GM12878 (cell line): Measurements from ENCODE around the gene ALDH1L2. TPM values are rescaled to one million over a fixed set of nuclear protein-coding genes. Genes with fewer than 3 reads are reported as not detected.

Experiments
- ATAC-seq: fragments of 200-7000 bp; cut with Tn5 transposase; 3 replicates; pipeline ENCODE4 v1.9.1; 2020; ENCODE audit warnings: mild to moderate bottlenecking, moderate library complexity
- BruUV-seq: library from RNA; stranded (reverse); fragments of 400-500 nt; replicated peaks from 2 replicates; lab custom pipeline; 2021; lab: Mats Ljungman, UMichigan
- CTCF ChIA-PET: fragments of 300-600 bp; sonication (Branson Sonifier 250); formaldehyde crosslinking; extraction: SDS; loops from one replicate; lab custom pipeline; 2021; ENCODE audit warnings: inconsistent platforms; lab: Yijun Ruan, JAX
- POLR2A ChIA-PET: fragments of 350-600 bp; formaldehyde crosslinking; extraction: SDS; loops from one replicate; lab custom pipeline; 2021; ENCODE audit warnings: inconsistent platforms; lab: Charles Lee
- RAD21 ChIA-PET: fragments of 300-600 bp; sonication (Branson Sonifier 250); formaldehyde crosslinking; loops from one replicate; lab custom pipeline; 2023; ENCODE audit warnings: antibody characterized with exemption; ENCODE audit not compliant: unreplicated experiment; lab: Charles Lee
- SMC1A ChIA-PET: fragments of 300-600 bp; sonication (Branson Sonifier 250); formaldehyde crosslinking; loops from one replicate; lab custom pipeline; 2023; ENCODE audit not compliant: unreplicated experiment, uncharacterized antibody; lab: Charles Lee
- DNase-seq: peaks from one replicate; pipeline ENCODE4 v3.0.0-alpha.2; 2011; ENCODE audit warnings: low read depth, low spot score
- FAIRE-seq: peaks from 3 replicates; lab custom pipeline; 2011; peaks lifted over from hg19 to GRCh38; lab: Jason Lieb, UNC
- H2AFZ ChIP-seq: 2 replicates; pipeline ENCODE4 v1.6.0; 2011; ENCODE audit warnings: low read depth, low read length, control low read depth; ENCODE audit not compliant: control insufficient read depth
- H3K27ac ChIP-seq: 2 replicates; pipeline ENCODE4 v1.5.1; 2011; ENCODE audit warnings: control low read depth; ENCODE audit not compliant: control insufficient read depth, insufficient read depth
- H3K27me3 ChIP-seq, 2 experiments: replicated peaks in 1 of 2; 2 replicates each; pipeline versions ENCODE4 v1.6.0 to v1.6.1; 2011; ENCODE audit warnings: low read length in 1 of 2; ENCODE audit not compliant: control insufficient read depth in 2 of 2, insufficient read depth in 2 of 2
- H3K36me3 ChIP-seq, 2 experiments: 2 replicates each; pipeline ENCODE4 v1.5.1; 2011; ENCODE audit warnings: low read length in 1 of 2; ENCODE audit not compliant: control insufficient read depth in 2 of 2, insufficient read depth in 2 of 2
- H3K4me1 ChIP-seq: 2 replicates; pipeline ENCODE4 v1.6.1; 2011; ENCODE audit warnings: mild to moderate bottlenecking, low read length, moderate library complexity, mixed read lengths; ENCODE audit not compliant: control insufficient read depth, insufficient read depth
- H3K4me2 ChIP-seq: 2 replicates; pipeline ENCODE4 v1.6.0; 2011; ENCODE audit warnings: control low read depth; ENCODE audit not compliant: control insufficient read depth, insufficient read depth
- H3K4me3 ChIP-seq: fragments of 200-600 bp; sonication (generic); 2 replicates; pipeline ENCODE4 v1.5.1; 2016
- H3K79me2 ChIP-seq: 2 replicates; pipeline ENCODE4 v1.6.0; 2011; ENCODE audit warnings: low read length; ENCODE audit not compliant: control insufficient read depth, insufficient read depth
- H3K9ac ChIP-seq: 2 replicates; pipeline ENCODE4 v1.8.0; 2011; ENCODE audit warnings: low read length, control low read depth, mixed read lengths; ENCODE audit not compliant: control insufficient read depth, insufficient read depth
- H3K9me3 ChIP-seq: replicated peaks from 3 replicates; pipeline ENCODE4 v1.5.1; 2011; ENCODE audit warnings: mild to moderate bottlenecking, low read length; ENCODE audit not compliant: control insufficient read depth, insufficient read depth
- H4K20me1 ChIP-seq: 2 replicates; pipeline ENCODE4 v1.6.0; 2011; ENCODE audit not compliant: control insufficient read depth, insufficient read depth
- BCLAF1 ChIP-seq: fragments of 450-650 bp; IDR thresholded peaks from 2 replicates; pipeline ENCODE4 v1.6.1; 2017; ENCODE audit warnings: antibody characterized with exemption, mild to moderate bottlenecking, moderate library complexity
- BHLHE40 ChIP-seq, 2 experiments: fragments of 450-650 bp in 1 of 2; IDR thresholded peaks; 2 replicates each; pipeline ENCODE4 v1.6.1; 2011 to 2017; ENCODE audit warnings: low read depth in 2 of 2, borderline replicate concordance in 1 of 2, improper control_type of control experiment in 1 of 2, low read length in 1 of 2, mild to moderate bottlenecking in 1 of 2
- CBX5 ChIP-seq: sonication (generic); IDR thresholded peaks from 2 replicates; pipeline ENCODE4 v1.6.1; 2016; ENCODE audit warnings: low read depth, moderate library complexity, mild to moderate bottlenecking, inconsistent platforms
- EED ChIP-seq: sonication (generic); IDR thresholded peaks from 2 replicates; pipeline ENCODE4 v1.6.1; 2016; ENCODE audit warnings: antibody characterized with exemption, low read depth
- EGR1 ChIP-seq, 2 experiments: IDR thresholded peaks; 1 replicate in 1 of 2; 2 replicates in 1 of 2; pipeline ENCODE4 v1.6.1; 2011 to 2012; ENCODE audit warnings: low read depth in 2 of 2, low read length in 2 of 2, borderline replicate concordance in 1 of 2, mild to moderate bottlenecking in 1 of 2, moderate library complexity in 1 of 2
- HCFC1 ChIP-seq: fragments of 150-350 bp; IDR thresholded peaks from 2 replicates; pipeline ENCODE4 v1.6.1; 2014; ENCODE audit warnings: low read length
- MEF2B ChIP-seq: fragments of 450-650 bp; IDR thresholded peaks from 2 replicates; pipeline ENCODE4 v1.6.1; 2018; ENCODE audit warnings: mild to moderate bottlenecking, moderate library complexity; ENCODE audit not compliant: partially characterized antibody, poor library complexity, severe bottlenecking
- NKRF ChIP-seq: fragments of 450-650 bp; conservative IDR thresholded peaks from 2 replicates; pipeline ENCODE4 v1.6.1; 2017; ENCODE audit warnings: mild to moderate bottlenecking, moderate library complexity
- NR2C2 ChIP-seq: IDR thresholded peaks from 2 replicates; pipeline ENCODE4 v1.6.1; 2011; ENCODE audit warnings: borderline replicate concordance, low read depth; ENCODE audit not compliant: control insufficient read depth, insufficient read length
- RFX5 ChIP-seq: IDR thresholded peaks from 2 replicates; pipeline ENCODE4 v1.6.1; 2011; ENCODE audit warnings: low read depth, low read length, improper control_type of control experiment
- SREBF1 ChIP-seq: IDR thresholded peaks from 2 replicates; pipeline ENCODE4 v1.6.1; 2012; ENCODE audit warnings: mild to moderate bottlenecking, low read length
- YBX1 ChIP-seq: fragments of 450-650 bp; IDR thresholded peaks from 2 replicates; pipeline ENCODE4 v1.6.1; 2016; ENCODE audit warnings: antibody characterized with exemption
- ZBTB33 ChIP-seq: fragments of 450-650 bp; IDR thresholded peaks from 2 replicates; pipeline ENCODE4 v1.6.1; 2017; ENCODE audit warnings: mild to moderate bottlenecking
- ZNF217 ChIP-seq: fragments of 450-650 bp; IDR thresholded peaks from 2 replicates; pipeline ENCODE4 v1.6.1; 2017; ENCODE audit warnings: antibody characterized with exemption, mild to moderate bottlenecking
- ZNF24 ChIP-seq: fragments of 450-650 bp; IDR thresholded peaks from 2 replicates; pipeline ENCODE4 v1.6.1; 2017; ENCODE audit warnings: antibody characterized with exemption, mild to moderate bottlenecking
- ZNF622 ChIP-seq: fragments of 450-650 bp; IDR thresholded peaks from 2 replicates; pipeline ENCODE4 v1.6.1; 2017; ENCODE audit warnings: mild to moderate bottlenecking, inconsistent platforms
- whole genome bisulfite sequencing: methylation state at CpG from one replicate; pipeline ENCODE4 v1.1.6; 2016; ENCODE audit warnings: low lambda C conversion rate; ENCODE audit not compliant: insufficient replicate concordance, insufficient coverage; ENCODE audit errors: missing lambda C conversion rate; 5-methylcytosine and 5-hydroxymethylcytosine counted together
- in situ Hi-C: fragments of 300-500 bp; cut with MboI; formaldehyde crosslinking; loops from 9 replicates; pipeline ENCODE4 v1.14.3; 2018; ENCODE audit warnings: mixed read lengths
- intact Hi-C: fragments of 100-400 bp; cut with micrococcal nuclease; formaldehyde crosslinking; loops from one replicate; pipeline ENCODE4 v1.14.2; 2022; ENCODE audit not compliant: unreplicated experiment
- polyA plus RNA-seq, 11 experiments: library from polyadenylated mRNA; depleted of rRNA in 4 of 11; unstranded in 6 of 11; stranded (reverse) in 5 of 11; fragments of >200 nt; fragmentation: Nextera tagmentation in 4 of 11; fragmentation: Illumina TruSeq in 1 of 11; extraction: Ambion mirVana in 4 of 11; extraction: Trizol in 1 of 11; gene quantifications; 1 replicate in 1 of 11; 2 replicates in 10 of 11; pipeline versions ENCODE4 v1.2.1 to v1.2.3, GENCODE V29; 2011 to 2016; ENCODE audit warnings: inconsistent platforms in 2 of 11, missing spikeins in 2 of 11, low read depth in 1 of 11
- total RNA-seq, 4 experiments: library from RNA; depleted of rRNA in 3 of 4; stranded (reverse); fragments of >200 nt in 3 of 4; fragmentation: Illumina TruSeq in 1 of 4; extraction: Trizol in 1 of 4; gene quantifications; 2 replicates each; pipeline versions ENCODE4 v1.2.1 to v1.2.3, GENCODE V29; 2013 to 2021

Gene ALDH1L2
- total and polyA plus RNA-seq, 10 of the 15 experiments (the other 5 are each of a cell fraction or from before 2014, with no cell fraction given), result 0.15 to 13.7 (median 8.5) TPM

- no peak for TF ChIP-seq ZNF622
- TF ChIP-seq ZNF24, result no peak
These were observed 5.3 kb downstream of the ALDH1L2 start (continued) for GRCh38 chr12:105078712-105079570.

- no peak overlapping the region for H3K9ac ChIP-seq
- H3K79me2 ChIP-seq, result no peaks in the 10 kb centered on the region
- WGBS, result 88% methylated on average over 7 of the region's 7 CpGs
- CTCF ChIA-PET, result no interaction called here
- H4K20me1 ChIP-seq, result no peaks in the 10 kb centered on the region
- intact Hi-C loops (no loop called here), in situ Hi-C loops (no loop called here)
- no peak overlapping the region for H3K4me2 ChIP-seq
- H3K27me3 ChIP-seq, result no peaks in the 10 kb centered on the region
- H3K4me3 ChIP-seq, result no peak overlapping the region
- H3K9me3 ChIP-seq, result no peaks in the 10 kb centered on the region
- no peaks in the 10 kb centered on the region for H3K4me1 ChIP-seq
- no peak for FAIRE-seq
- DNase-seq, result no peak
- H3K27ac ChIP-seq, result no peak overlapping the region
- ATAC-seq, result no peak
- H3K36me3 ChIP-seq, result no peaks in the 10 kb centered on the region
- no peak overlapping the region for H2AFZ ChIP-seq
- BruUV-seq, result no TSS peak
- POLR2A ChIA-PET, result no interaction called here
- SMC1A ChIA-PET, result interaction anchor here (1.4 kb wide), 1 partner anchor 13 kb away, joined by 3 read pairs; no protein-coding TSS in a partner anchor
- RAD21 ChIA-PET, result interaction anchor here (0.7 kb wide), 2 partner anchors 22 to 274 kb away, joined by 3 read pairs; no protein-coding TSS in a partner anchor
- no peak for TF ChIP-seq YBX1
- TF ChIP-seq BCLAF1, result no peak
- TF ChIP-seq MEF2B, result no peak
- no peak for TF ChIP-seq RFX5
- no peak for TF ChIP-seq EGR1 (IDR thresholded peaks at IDR 0.05; ENCODE audit: borderline replicate concordance in 1 of 2, low read depth in 2 of 2, low read length in 2 of 2)
- no peak for TF ChIP-seq SREBF1
- no peak for TF ChIP-seq NKRF
- TF ChIP-seq CBX5, result no peak
- TF ChIP-seq ZNF217, result no peak
- no peak for TF ChIP-seq BHLHE40 (IDR thresholded peaks at IDR 0.05; ENCODE audit: borderline replicate concordance in 1 of 2, low read depth in 2 of 2, low read length in 1 of 2)
- TF ChIP-seq EED, result no peak
- TF ChIP-seq NR2C2, result no peak
- no peak for TF ChIP-seq ZBTB33
- no peak for TF ChIP-seq HCFC1
These were observed 6.8 kb downstream of the ALDH1L2 start for GRCh38 chr12:105077435-105077834.
